Fibroblast of mammary gland (primary cell): Measurements from ENCODE around the gene ZNF655.

Experiments
- DNase-seq: peaks from one replicate; pipeline ENCODE4 v3.0.0-alpha.2; 2010; ENCODE audit warnings: low read depth
- H3K4me3 ChIP-seq: 2 replicates; pipeline ENCODE4 v1.5.1; 2011; ENCODE audit warnings: low read depth, mild to moderate bottlenecking, low read length, moderate library complexity; ENCODE audit not compliant: control insufficient read depth
- TF ChIP-seq, protein P1 (sequence below): conservative IDR thresholded peaks from 2 replicates; pipeline ENCODE4 v1.5.1; 2011; ENCODE audit warnings: low read depth, low read length, inconsistent platforms; ENCODE audit not compliant: control insufficient read depth, insufficient read depth

Gene ZNF655, protein sequence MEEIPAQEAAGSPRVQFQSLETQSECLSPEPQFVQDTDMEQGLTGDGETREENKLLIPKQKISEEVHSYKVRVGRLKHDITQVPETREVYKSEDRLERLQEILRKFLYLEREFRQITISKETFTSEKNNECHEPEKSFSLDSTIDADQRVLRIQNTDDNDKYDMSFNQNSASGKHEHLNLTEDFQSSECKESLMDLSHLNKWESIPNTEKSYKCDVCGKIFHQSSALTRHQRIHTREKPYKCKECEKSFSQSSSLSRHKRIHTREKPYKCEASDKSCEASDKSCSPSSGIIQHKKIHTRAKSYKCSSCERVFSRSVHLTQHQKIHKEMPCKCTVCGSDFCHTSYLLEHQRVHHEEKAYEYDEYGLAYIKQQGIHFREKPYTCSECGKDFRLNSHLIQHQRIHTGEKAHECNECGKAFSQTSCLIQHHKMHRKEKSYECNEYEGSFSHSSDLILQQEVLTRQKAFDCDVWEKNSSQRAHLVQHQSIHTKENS

DNA sequence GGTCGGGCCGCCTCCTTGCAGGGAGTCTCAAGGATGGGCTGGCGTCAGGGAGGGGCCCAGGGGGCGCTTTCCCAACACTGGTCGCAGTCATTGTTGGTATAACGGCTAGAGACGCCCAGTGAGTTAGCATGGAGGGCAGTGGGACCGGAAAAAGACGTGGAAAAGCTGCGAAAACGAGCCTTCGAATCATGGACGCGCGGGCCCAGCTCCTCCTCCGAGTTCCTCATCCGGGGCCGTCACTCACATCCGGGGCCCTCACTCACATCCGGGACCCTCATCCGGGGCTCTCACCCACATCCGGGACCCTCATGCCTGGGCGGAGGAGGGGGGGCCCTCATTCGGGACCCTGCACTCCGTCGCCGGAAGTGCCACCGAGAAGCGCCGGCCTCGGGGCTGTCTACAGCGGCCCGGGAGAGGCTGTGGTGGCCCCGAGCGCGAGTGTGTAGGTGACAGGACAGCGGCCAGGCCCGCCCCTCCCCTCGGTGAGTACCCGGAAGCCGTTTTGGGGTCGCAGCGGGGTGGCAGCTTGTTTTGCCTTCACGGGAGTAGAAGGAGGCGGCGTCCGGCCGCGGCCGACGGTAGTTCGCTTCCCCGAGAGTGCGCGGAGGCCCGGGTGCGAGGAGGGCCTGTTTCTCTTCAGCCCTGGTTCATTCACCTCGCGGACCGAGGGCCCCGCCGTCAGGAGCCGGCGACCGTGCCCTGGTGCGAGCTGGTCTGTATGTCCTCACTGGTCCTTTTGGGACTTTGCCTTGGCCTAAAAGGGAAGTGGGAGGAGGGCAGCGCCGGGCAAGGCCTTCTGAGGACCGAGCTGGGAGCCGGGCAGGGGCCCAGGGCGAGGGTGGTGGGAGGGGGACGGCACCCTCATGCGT is at the start of gene ZNF655:
Gene ZNF655 (plus strand): TSS at position 337 of the 869 bp plus-strand sequence. CDS start 1,918 bp downstream, outside the sequence.
- H3K4me3 ChIP-seq = peak within 1 kb of the TSS; percentile 95
- peak; percentile 79 for DNase-seq
- TF ChIP-seq, protein P1, sequence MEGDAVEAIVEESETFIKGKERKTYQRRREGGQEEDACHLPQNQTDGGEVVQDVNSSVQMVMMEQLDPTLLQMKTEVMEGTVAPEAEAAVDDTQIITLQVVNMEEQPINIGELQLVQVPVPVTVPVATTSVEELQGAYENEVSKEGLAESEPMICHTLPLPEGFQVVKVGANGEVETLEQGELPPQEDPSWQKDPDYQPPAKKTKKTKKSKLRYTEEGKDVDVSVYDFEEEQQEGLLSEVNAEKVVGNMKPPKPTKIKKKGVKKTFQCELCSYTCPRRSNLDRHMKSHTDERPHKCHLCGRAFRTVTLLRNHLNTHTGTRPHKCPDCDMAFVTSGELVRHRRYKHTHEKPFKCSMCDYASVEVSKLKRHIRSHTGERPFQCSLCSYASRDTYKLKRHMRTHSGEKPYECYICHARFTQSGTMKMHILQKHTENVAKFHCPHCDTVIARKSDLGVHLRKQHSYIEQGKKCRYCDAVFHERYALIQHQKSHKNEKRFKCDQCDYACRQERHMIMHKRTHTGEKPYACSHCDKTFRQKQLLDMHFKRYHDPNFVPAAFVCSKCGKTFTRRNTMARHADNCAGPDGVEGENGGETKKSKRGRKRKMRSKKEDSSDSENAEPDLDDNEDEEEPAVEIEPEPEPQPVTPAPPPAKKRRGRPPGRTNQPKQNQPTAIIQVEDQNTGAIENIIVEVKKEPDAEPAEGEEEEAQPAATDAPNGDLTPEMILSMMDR = no peak

DNA sequence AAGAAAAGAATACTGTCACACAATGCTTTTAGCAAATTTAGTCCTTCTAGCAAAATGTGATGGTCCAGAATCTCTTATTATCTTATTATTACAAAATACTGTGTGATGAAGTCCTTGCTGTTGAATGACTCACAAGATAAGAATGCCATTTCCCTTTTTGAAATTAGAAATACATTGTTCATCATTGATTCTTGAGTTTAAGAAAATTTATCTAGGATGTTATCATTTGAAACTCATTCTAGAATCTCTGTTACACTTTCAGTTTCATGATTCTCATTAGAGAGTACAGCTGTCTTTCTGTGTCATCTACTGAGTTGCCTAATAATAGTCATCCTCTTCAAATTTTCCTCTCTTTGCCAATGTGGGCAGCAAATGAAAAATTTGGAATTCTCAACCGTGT is 44.4 kb upstream of the ZNF655 start:
- TF ChIP-seq, protein P1 = no peak
- H3K4me3 ChIP-seq = no peak overlapping the region
- peak; percentile 45 for DNase-seq

DNA sequence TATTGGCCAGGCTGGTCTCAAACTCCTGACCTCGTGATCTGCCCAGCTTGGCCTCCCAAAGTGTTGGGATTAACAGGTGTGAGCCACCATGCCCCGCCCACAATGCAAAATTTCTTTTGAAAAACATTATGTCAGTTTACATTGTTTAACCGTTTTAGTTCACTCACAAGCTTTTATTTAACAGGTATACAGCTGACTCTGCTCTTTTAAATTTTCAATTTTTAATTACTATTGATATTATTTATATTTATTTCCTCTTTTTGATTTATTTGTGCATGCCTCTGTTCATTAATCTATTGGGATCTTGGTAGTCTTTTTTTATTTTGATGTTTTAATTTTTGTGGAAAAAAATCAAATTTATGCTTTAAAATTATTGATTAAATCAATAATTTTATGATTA is 37.0 kb upstream of the ZNF655 start:
- H3K4me3 ChIP-seq = no peak overlapping the region
- TF ChIP-seq, protein P1 = no peak
- DNase-seq = no peak

DNA sequence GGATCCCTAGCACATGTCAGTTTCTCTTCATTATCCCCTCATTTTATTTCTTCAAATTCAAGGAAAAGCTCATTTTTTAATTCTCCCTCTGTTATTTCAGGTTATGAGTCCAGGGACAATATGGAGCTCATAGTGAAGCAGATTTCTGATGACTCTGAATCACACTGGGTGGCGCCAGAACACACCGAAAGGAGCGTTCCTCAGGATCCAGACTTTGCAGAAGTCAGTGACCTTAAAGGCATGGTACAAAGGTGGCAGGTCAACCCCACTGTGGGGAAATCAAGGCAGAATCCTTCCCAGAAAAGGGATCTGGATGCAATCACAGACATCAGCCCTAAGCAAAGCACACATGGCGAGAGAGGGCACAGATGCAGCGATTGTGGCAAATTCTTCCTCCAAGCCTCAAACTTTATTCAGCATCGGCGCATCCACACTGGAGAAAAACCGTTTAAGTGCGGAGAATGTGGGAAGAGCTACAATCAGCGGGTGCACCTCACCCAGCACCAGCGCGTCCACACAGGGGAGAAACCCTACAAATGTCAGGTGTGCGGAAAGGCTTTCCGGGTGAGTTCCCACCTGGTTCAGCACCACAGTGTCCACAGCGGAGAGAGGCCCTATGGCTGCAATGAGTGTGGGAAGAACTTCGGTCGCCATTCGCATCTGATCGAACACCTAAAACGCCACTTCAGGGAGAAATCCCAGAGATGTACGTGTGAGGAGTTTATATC is 32.6 kb upstream of the ZNF655 start:
- peak; percentile 19 for DNase-seq
- TF ChIP-seq, protein P1 = peak; percentile 31
- no peak overlapping the region for H3K4me3 ChIP-seq

DNA sequence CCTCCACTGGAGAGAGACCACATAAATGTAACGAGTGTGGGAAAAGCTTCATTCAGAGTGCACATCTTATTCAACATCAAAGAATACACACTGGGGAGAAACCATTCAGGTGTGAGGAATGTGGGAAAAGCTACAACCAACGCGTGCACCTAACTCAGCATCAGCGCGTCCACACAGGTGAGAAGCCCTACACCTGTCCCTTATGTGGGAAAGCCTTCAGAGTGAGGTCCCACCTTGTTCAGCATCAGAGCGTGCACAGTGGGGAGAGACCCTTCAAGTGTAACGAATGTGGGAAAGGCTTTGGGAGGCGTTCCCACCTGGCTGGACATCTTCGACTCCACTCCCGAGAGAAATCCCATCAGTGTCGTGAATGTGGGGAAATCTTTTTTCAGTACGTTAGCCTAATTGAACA is 27.1 kb upstream of the ZNF655 start:
- H3K4me3 ChIP-seq = no peak overlapping the region
- peak; percentile 24 for DNase-seq
- TF ChIP-seq, protein P1 = no peak

DNA sequence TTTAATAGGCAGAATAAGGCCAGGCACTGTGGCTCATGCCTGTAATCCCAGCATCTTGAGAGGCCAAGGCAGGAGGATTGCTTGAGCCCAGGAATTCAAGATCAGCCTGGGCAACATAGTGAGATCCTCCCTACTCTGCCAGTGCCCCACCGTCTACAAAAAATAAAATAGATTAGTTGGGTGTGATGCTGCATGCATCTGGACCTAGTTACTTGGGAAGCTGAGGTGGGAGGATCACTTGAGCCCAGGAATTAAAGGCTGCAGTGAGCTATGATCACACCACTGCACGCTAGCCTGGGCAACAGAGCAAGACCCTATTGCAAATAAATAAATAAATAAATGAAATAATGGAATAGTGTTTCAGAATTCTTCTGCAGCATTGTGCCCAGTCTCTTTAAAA is 22.8 kb upstream of the ZNF655 start:
- no peak overlapping the region for H3K4me3 ChIP-seq
- DNase-seq = no peak
- TF ChIP-seq, protein P1 = no peak
